Neural crest cell (in vitro differentiated cells): Measurements from ENCODE around the gene SLC39A1. TPM values are rescaled to one million over a fixed set of nuclear protein-coding genes. Genes with fewer than 3 reads are reported as not detected.
A peak's percentile ranks its signal among the peaks of the same experiment; 100 is the strongest.
"Not testable (repeated sequence)": the region's sequence is repeated elsewhere in the genome, so short reads cannot be mapped to it uniquely, and the experiment has no call there.

Experiments used
- DNase-seq: peaks from one replicate; pipeline ENCODE4 v3.0.0; 2021; ENCODE audit warnings: low read depth, mixed read lengths, low spot score
- H3K27ac Mint-ChIP-seq: one replicate; pipeline ENCODE4 v1.8.0; 2021; ENCODE audit warnings: mild to moderate bottlenecking, mixed read lengths; ENCODE audit not compliant: unreplicated experiment
- H3K27me3 Mint-ChIP-seq: 2 replicates; pipeline ENCODE4 v1.8.0; 2021; ENCODE audit warnings: low read depth, mild to moderate bottlenecking, mixed read lengths
- H3K36me3 Mint-ChIP-seq: 2 replicates; pipeline ENCODE4 v1.8.0; 2021; ENCODE audit warnings: low read depth, mild to moderate bottlenecking, mixed read lengths
- H3K4me1 Mint-ChIP-seq: 2 replicates; pipeline ENCODE4 v1.8.0; 2021; ENCODE audit warnings: mixed read lengths
- H3K4me3 Mint-ChIP-seq: one replicate; pipeline ENCODE4 v1.8.0; 2021; ENCODE audit warnings: mild to moderate bottlenecking, mixed read lengths
- H3K9me3 Mint-ChIP-seq: 2 replicates; pipeline ENCODE4 v1.8.0; 2021; ENCODE audit warnings: mixed read lengths
- CTCF ChIP-seq: fragments of 200-600 bp; sonication (generic); conservative IDR thresholded peaks from 2 replicates; pipeline ENCODE4 v1.5.0; 2021; ENCODE audit warnings: antibody characterized with exemption, mild to moderate bottlenecking
- total RNA-seq: library from RNA; stranded (reverse); gene quantifications from 2 replicates; pipeline ENCODE4 v1.2.1, GENCODE V29; 2021

The SLC39A1 gene
- total RNA-seq, 1 donor from 2014 or later: 113 TPM

- Mint-ChIP-seq H3K4me3 (peak overlapping the region; percentile 98), H3K4me1 (peaks cover 51% of the 10 kb centered on the region), H3K36me3 (peaks cover 22% of the 10 kb centered on the region), H3K27me3 (no peaks in the 10 kb centered on the region), H3K9me3 (peaks cover 4% of the 10 kb centered on the region), H3K27ac (no peak overlapping the region)
- no peak for DNase-seq
- TF ChIP-seq CTCF: no peak
Observed at GRCh38 chr1:153987621-153988020, 24.3 kb upstream of the SLC39A1 start.

GRCh38 chr1:153985941-153986761 lies 22.8 kb upstream of the SLC39A1 start, which contains the start of gene RAB13:
Gene RAB13, minus strand, starts transcription at chr1:153986339. Its CDS starts 103 bp downstream, at chr1:153986236.
- DNase-seq: peak; percentile 64
- peak within 1 kb of the TSS; percentile 98 for H3K27ac Mint-ChIP-seq
- peak within 1 kb of the TSS; percentile 98 for H3K4me3 Mint-ChIP-seq
- peaks cover 15% of the 10 kb centered on the region for H3K36me3 Mint-ChIP-seq
- no peaks in the 10 kb centered on the region for H3K27me3 Mint-ChIP-seq
- H3K9me3 Mint-ChIP-seq: peaks cover 4% of the 10 kb centered on the region
- H3K4me1 Mint-ChIP-seq: peaks cover 41% of the 10 kb centered on the region
- no peak for TF ChIP-seq CTCF

GRCh38 chr1:153985341-153985912 lies 22.1 kb upstream of the SLC39A1 start:
- DNase-seq: no peak
- Mint-ChIP-seq H3K9me3 (peaks cover 2% of the 10 kb centered on the region), H3K27ac (peak overlapping the region; percentile 91), H3K36me3 (peaks cover 10% of the 10 kb centered on the region), H3K4me1 (peaks cover 37% of the 10 kb centered on the region), H3K27me3 (no peaks in the 10 kb centered on the region), H3K4me3 (peak overlapping the region; percentile 98)
- no peak for TF ChIP-seq CTCF

- H3K9me3 Mint-ChIP-seq: no peaks in the 10 kb centered on the region
- peaks cover 31% of the 10 kb centered on the region for H3K4me1 Mint-ChIP-seq
- TF ChIP-seq CTCF: no peak
- H3K27me3 Mint-ChIP-seq: no peaks in the 10 kb centered on the region
- H3K36me3 Mint-ChIP-seq: peaks cover 8% of the 10 kb centered on the region
- no peak for DNase-seq
- H3K27ac Mint-ChIP-seq: no peak overlapping the region
- H3K4me3 Mint-ChIP-seq: peak overlapping the region; percentile 98
Observed at GRCh38 chr1:153984123-153984894, 21.0 kb upstream of the SLC39A1 start.

GRCh38 chr1:153981735-153982134 lies 18.4 kb upstream of the SLC39A1 start:
- not testable (repeated sequence) for DNase-seq, H3K9me3 Mint-ChIP-seq, H3K27ac Mint-ChIP-seq, H3K36me3 Mint-ChIP-seq, H3K27me3 Mint-ChIP-seq
- Mint-ChIP-seq H3K4me1 (peaks cover 48% of the 10 kb centered on the region), H3K4me3 (peak overlapping the region; percentile 31)

GRCh38 chr1:153979091-153979490 lies 15.8 kb upstream of the SLC39A1 start:
- H3K27ac Mint-ChIP-seq, H3K9me3 Mint-ChIP-seq, DNase-seq, H3K27me3 Mint-ChIP-seq: not testable (repeated sequence)
- Mint-ChIP-seq H3K4me1 (peaks cover 36% of the 10 kb centered on the region), H3K36me3 (peaks cover 16% of the 10 kb centered on the region), H3K4me3 (peak overlapping the region; percentile 100)
